Immature natural killer cell (primary cell): Measurements from ENCODE around the gene ECSCR. TPM values are rescaled to one million over a fixed set of nuclear protein-coding genes. Genes with fewer than 3 reads are reported as not detected.

Source experiments
- polyA plus RNA-seq, 3 donors: library from polyadenylated mRNA; unstranded; fragments of 300-500 nt; fragmentation: Illumina TruSeq; gene quantifications; one replicate each; pipeline ENCODE4 v1.2.3, GENCODE V29; 2021

ECSCR gene
- polyA plus RNA-seq, 3 donors from 2014 or later = 0.73 TPM; not detected in 2

Other genes starting within 250 kb of the ECSCR start
- gene MATR3, start 169.0 kb downstream of the ECSCR start, polyA plus RNA-seq = 100 to 1,000 TPM; 322 to 380 (median 361) TPM
- 100 to 1,000 TPM; 340 to 565 (median 409) TPM for gene PAIP2, start 120.9 kb downstream of the ECSCR start, polyA plus RNA-seq
- under 1 TPM in 1 of 3 donors, not detected in 2; 0.19 TPM for gene SLC23A1, start 79.4 kb downstream of the ECSCR start, polyA plus RNA-seq
- 1 to 10 TPM; 1.3 to 2.9 (median 2.8) TPM for gene MZB1, start 72.8 kb downstream of the ECSCR start, polyA plus RNA-seq
- 1 to 10 TPM in 1 of 3 donors, under 1 TPM in 1, not detected in 1; 0.39 to 1.4 TPM for gene PROB1, start 67.6 kb downstream of the ECSCR start, polyA plus RNA-seq
- gene SPATA24, start 58.7 kb downstream of the ECSCR start, polyA plus RNA-seq = 1 to 10 TPM in 2 of 3 donors, not detected in 1; 4.5 to 5.6 TPM
- 1 to 10 TPM in 2 of 3 donors, not detected in 1; 3.7 to 4.3 TPM for gene DNAJC18, start 23.2 kb downstream of the ECSCR start, polyA plus RNA-seq
- gene SMIM33, start 8.3 kb upstream of the ECSCR start, polyA plus RNA-seq = not detected
- gene STING1, start 20.0 kb upstream of the ECSCR start, polyA plus RNA-seq = 100 to 1,000 TPM in 2 of 3 donors, 10 to 100 TPM in 1; 67.8 to 150 (median 142) TPM
- gene UBE2D2, start 98.6 kb upstream of the ECSCR start, polyA plus RNA-seq = 100 to 1,000 TPM; 231 to 328 (median 243) TPM
- 100 to 1,000 TPM; 339 to 410 (median 385) TPM for gene CXXC5, start 185.6 kb upstream of the ECSCR start, polyA plus RNA-seq